Measurements from ENCODE around the gene ADAMTS6. TPM values are rescaled to one million over a fixed set of nuclear protein-coding genes. Genes with fewer than 3 reads are reported as not detected.
"Not testable (repeated sequence)": the region's sequence is repeated elsewhere in the genome, so short reads cannot be mapped to it uniquely, and the experiment has no call there.

The ADAMTS6 gene
- total RNA-seq, 1 donor from 2014 or later, result 21.5 TPM

- no peaks in the 10 kb centered on the region for H3K27me3 Mint-ChIP-seq (ENCODE audit: low read depth)
- peaks cover 38% of the 10 kb centered on the region for H3K4me1 Mint-ChIP-seq (ENCODE audit: low read depth)
- DNase-seq (ENCODE audit: low spot score), result no peak
- peaks cover 5% of the 10 kb centered on the region for H3K36me3 Mint-ChIP-seq (ENCODE audit: low read depth)
- H3K4me3 Mint-ChIP-seq (ENCODE audit: unreplicated experiment), result no peak overlapping the region
- no peaks in the 10 kb centered on the region for H3K9me3 Mint-ChIP-seq (ENCODE audit: low read depth)
- H3K27ac Mint-ChIP-seq (ENCODE audit: unreplicated experiment), result no peak overlapping the region
- TF ChIP-seq CTCF (IDR thresholded peaks at IDR 0.05), result no peak
Measured at GRCh38 chr5:65185468-65185867, 296.3 kb downstream of the ADAMTS6 start.

DNA sequence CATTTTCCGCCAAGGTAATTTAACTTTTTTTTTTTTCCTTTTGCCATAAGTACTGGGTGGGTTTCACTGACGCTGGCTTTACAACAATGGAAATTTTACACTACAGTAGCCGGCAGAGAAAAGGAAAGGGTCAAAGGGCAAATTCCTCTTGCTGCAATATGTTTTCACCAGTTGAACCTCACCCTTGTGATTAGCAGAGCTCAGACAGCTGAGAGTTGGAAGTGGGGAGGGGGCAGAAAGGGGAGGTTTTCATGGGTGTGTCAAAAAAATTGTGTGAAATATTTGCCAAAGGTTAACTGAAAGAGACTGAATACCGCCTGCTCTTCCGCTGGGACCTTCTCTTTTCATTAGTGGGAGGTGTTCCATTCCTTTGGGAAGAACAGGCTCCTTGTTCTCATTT, 296.9 kb downstream of the ADAMTS6 start:
- Mint-ChIP-seq H3K4me3 (ENCODE audit: unreplicated experiment) (no peak overlapping the region), H3K36me3 (ENCODE audit: low read depth) (peaks cover 6% of the 10 kb centered on the region), H3K27ac (ENCODE audit: unreplicated experiment) (no peak overlapping the region), H3K27me3 (ENCODE audit: low read depth) (no peaks in the 10 kb centered on the region), H3K9me3 (ENCODE audit: low read depth) (no peaks in the 10 kb centered on the region), H3K4me1 (ENCODE audit: low read depth) (peaks cover 31% of the 10 kb centered on the region)
- TF ChIP-seq CTCF (IDR thresholded peaks at IDR 0.05), result no peak
- DNase-seq (ENCODE audit: low spot score), result no peak

GRCh38 chr5:65174231-65174630, 307.5 kb downstream of the ADAMTS6 start:
- H3K4me1 Mint-ChIP-seq (ENCODE audit: low read depth); H3K9me3 Mint-ChIP-seq (ENCODE audit: low read depth); H3K27me3 Mint-ChIP-seq (ENCODE audit: low read depth); H3K4me3 Mint-ChIP-seq (ENCODE audit: unreplicated experiment); DNase-seq (ENCODE audit: low spot score); H3K27ac Mint-ChIP-seq (ENCODE audit: unreplicated experiment): not testable (repeated sequence)
- peaks cover 17% of the 10 kb centered on the region for H3K36me3 Mint-ChIP-seq (ENCODE audit: low read depth)

DNA sequence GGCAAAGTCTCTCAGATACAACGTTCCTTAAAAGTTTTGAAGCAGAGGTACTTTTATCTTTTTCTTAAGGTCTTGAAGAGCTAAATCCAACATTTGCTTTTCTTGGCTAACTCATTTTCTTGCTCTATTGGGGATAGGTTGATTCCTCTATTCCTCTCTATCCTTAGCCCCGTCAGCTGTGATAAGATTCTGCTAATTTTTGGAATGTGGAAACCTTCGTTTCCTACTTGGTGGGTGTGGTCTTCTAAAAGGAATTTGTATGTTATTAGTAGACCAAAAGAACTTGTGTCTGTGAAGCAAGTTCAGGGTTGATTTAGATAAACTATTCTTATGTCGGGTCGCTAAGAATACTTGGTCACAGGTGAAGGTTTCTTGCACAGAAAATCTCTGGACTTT, 308.6 kb downstream of the ADAMTS6 start:
- no peak for TF ChIP-seq CTCF (IDR thresholded peaks at IDR 0.05)
- Mint-ChIP-seq H3K27me3 (ENCODE audit: low read depth) (no peaks in the 10 kb centered on the region), H3K9me3 (ENCODE audit: low read depth) (no peaks in the 10 kb centered on the region), H3K27ac (ENCODE audit: unreplicated experiment) (peak overlapping the region; percentile 74), H3K36me3 (ENCODE audit: low read depth) (peaks cover 17% of the 10 kb centered on the region), H3K4me1 (ENCODE audit: low read depth) (peaks cover 9% of the 10 kb centered on the region), H3K4me3 (ENCODE audit: unreplicated experiment) (no peak overlapping the region)
- no peak for DNase-seq (ENCODE audit: low spot score)

- H3K27ac Mint-ChIP-seq (ENCODE audit: unreplicated experiment), result peak overlapping the region; percentile 74
- no peaks in the 10 kb centered on the region for H3K9me3 Mint-ChIP-seq (ENCODE audit: low read depth)
- H3K4me1 Mint-ChIP-seq (ENCODE audit: low read depth), result peaks cover 9% of the 10 kb centered on the region
- no peak overlapping the region for H3K4me3 Mint-ChIP-seq (ENCODE audit: unreplicated experiment)
- DNase-seq (ENCODE audit: low spot score), result no peak
- peaks cover 17% of the 10 kb centered on the region for H3K36me3 Mint-ChIP-seq (ENCODE audit: low read depth)
- no peak for TF ChIP-seq CTCF (IDR thresholded peaks at IDR 0.05)
- H3K27me3 Mint-ChIP-seq (ENCODE audit: low read depth), result no peaks in the 10 kb centered on the region
Measured at GRCh38 chr5:65172486-65173129, 309.1 kb downstream of the ADAMTS6 start.

DNA sequence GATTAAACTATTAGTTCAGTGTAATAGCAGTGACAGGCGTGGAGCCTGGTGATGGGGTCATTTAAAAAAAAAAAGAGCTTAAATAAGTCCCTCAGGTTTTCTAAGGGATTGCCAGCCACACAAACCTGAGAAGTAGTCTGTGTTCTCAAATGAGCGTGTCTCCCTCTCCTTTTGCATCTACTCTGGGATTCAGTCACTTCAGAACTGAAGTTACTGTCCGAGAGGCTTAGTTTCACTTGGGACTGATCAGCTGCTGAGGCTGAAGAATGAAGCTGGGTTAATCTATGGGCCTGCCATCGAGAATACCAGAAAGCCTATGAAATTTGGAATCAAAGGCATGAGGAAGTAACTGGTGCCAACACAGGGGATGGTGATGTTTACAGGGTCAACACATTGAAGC, 310.1 kb downstream of the ADAMTS6 start:
- Mint-ChIP-seq H3K27me3 (ENCODE audit: low read depth) (no peaks in the 10 kb centered on the region), H3K4me1 (ENCODE audit: low read depth) (peaks cover 9% of the 10 kb centered on the region), H3K36me3 (ENCODE audit: low read depth) (peaks cover 17% of the 10 kb centered on the region), H3K27ac (ENCODE audit: unreplicated experiment) (no peak overlapping the region), H3K9me3 (ENCODE audit: low read depth) (no peaks in the 10 kb centered on the region), H3K4me3 (ENCODE audit: unreplicated experiment) (no peak overlapping the region)
- DNase-seq (ENCODE audit: low spot score), result no peak
- TF ChIP-seq CTCF (IDR thresholded peaks at IDR 0.05), result no peak
